ENCODE data around the gene HSFX2. TPM values are rescaled to one million over a fixed set of nuclear protein-coding genes. Genes with fewer than 3 reads are reported as not detected.

Gene HSFX2
- total RNA-seq, 4 donors from 2014 or later = not detected

GRCh38 chrX:149570668-149571067 is 24.4 kb downstream of the HSFX2 start:
- no peak for TF ChIP-seq POLR2AphosphoS5 (IDR thresholded peaks at IDR 0.05)
- TF ChIP-seq EP300 (IDR thresholded peaks at IDR 0.05; ENCODE audit: low read depth) = no peak
- TF ChIP-seq POLR2A (IDR thresholded peaks at IDR 0.05) = no peak
- TF ChIP-seq CTCF (IDR thresholded peaks at IDR 0.05) = no peak
- H3K9me3 ChIP-seq = no peaks in the 10 kb centered on the region
- no peak overlapping the region for H3K27ac ChIP-seq
- no peaks in the 10 kb centered on the region for H3K36me3 ChIP-seq
- DNase-seq = no peak
- WGBS, 2 donors (ENCODE audit: low coverage in 1 of 2) = 65 to 69% methylated on average over 5 to 6 of the region's 6 CpGs
- no peak overlapping the region for H3K4me3 ChIP-seq
- no peaks in the 10 kb centered on the region for H3K27me3 ChIP-seq
- intact Hi-C loops (cut with DNase I; ENCODE audit: low total_unique reads) (no loop called here), in situ Hi-C loops (cut with MboI; ENCODE audit: low pct_ligation_motif_present in 1 of 4, low pct_unique_long_range_greater_than_20kb in 1 of 4, low sequenced_read_pairs in 3 of 4) (no loop called here)
- no peaks in the 10 kb centered on the region for H3K4me1 ChIP-seq

- no peaks in the 10 kb centered on the region for H3K9me3 ChIP-seq
- intact Hi-C loops (cut with DNase I; ENCODE audit: low total_unique reads) (no loop called here), in situ Hi-C loops (cut with MboI; ENCODE audit: low pct_ligation_motif_present in 1 of 4, low pct_unique_long_range_greater_than_20kb in 1 of 4, low sequenced_read_pairs in 3 of 4) (no loop called here)
- no peaks in the 10 kb centered on the region for H3K4me1 ChIP-seq
- H3K4me3 ChIP-seq = no peak overlapping the region
- TF ChIP-seq CTCF (IDR thresholded peaks at IDR 0.05) = no peak
- no peak for TF ChIP-seq POLR2A (IDR thresholded peaks at IDR 0.05)
- no peak for TF ChIP-seq EP300 (IDR thresholded peaks at IDR 0.05; ENCODE audit: low read depth)
- TF ChIP-seq POLR2AphosphoS5 (IDR thresholded peaks at IDR 0.05) = no peak
- no peak overlapping the region for H3K27ac ChIP-seq
- no peaks in the 10 kb centered on the region for H3K36me3 ChIP-seq
- WGBS, 2 donors (ENCODE audit: low coverage in 1 of 2) = 48% methylated on average over 2 of the region's 2 CpGs; no CpG with 5 or more reads in 1 of the 2 donors
- no peak for DNase-seq
- no peaks in the 10 kb centered on the region for H3K27me3 ChIP-seq
Measured at GRCh38 chrX:149569770-149570169, 25.3 kb downstream of the HSFX2 start.

GRCh38 chrX:149568701-149569296 is 26.3 kb downstream of the HSFX2 start:
- in situ Hi-C loops (cut with MboI; ENCODE audit: low pct_ligation_motif_present in 1 of 4, low pct_unique_long_range_greater_than_20kb in 1 of 4, low sequenced_read_pairs in 3 of 4) (no loop called here), intact Hi-C loops (cut with DNase I; ENCODE audit: low total_unique reads) (no loop called here)
- no peak overlapping the region for H3K4me3 ChIP-seq
- no peak for DNase-seq
- no peak overlapping the region for H3K27ac ChIP-seq
- no peaks in the 10 kb centered on the region for H3K36me3 ChIP-seq
- no peaks in the 10 kb centered on the region for H3K9me3 ChIP-seq
- no peaks in the 10 kb centered on the region for H3K27me3 ChIP-seq
- TF ChIP-seq EP300 (IDR thresholded peaks at IDR 0.05; ENCODE audit: low read depth) (no peak), POLR2A (IDR thresholded peaks at IDR 0.05) (no peak), CTCF (IDR thresholded peaks at IDR 0.05) (no peak), POLR2AphosphoS5 (IDR thresholded peaks at IDR 0.05) (no peak)
- 70 to 80% methylated on average over 1 to 5 of the region's 5 CpGs for WGBS, 2 donors (ENCODE audit: low coverage in 1 of 2)
- no peaks in the 10 kb centered on the region for H3K4me1 ChIP-seq

GRCh38 chrX:149567621-149568417 is 27.3 kb downstream of the HSFX2 start:
- Histone ChIP-seq H3K4me1 (no peaks in the 10 kb centered on the region), H3K4me3 (no peak overlapping the region), H3K9me3 (no peaks in the 10 kb centered on the region), H3K27ac (no peak overlapping the region), H3K36me3 (no peaks in the 10 kb centered on the region), H3K27me3 (no peaks in the 10 kb centered on the region)
- no peak for TF ChIP-seq POLR2A (IDR thresholded peaks at IDR 0.05)
- TF ChIP-seq CTCF (IDR thresholded peaks at IDR 0.05) = no peak
- TF ChIP-seq EP300 (IDR thresholded peaks at IDR 0.05; ENCODE audit: low read depth) = no peak
- no peak for TF ChIP-seq POLR2AphosphoS5 (IDR thresholded peaks at IDR 0.05)
- in situ Hi-C loops (cut with MboI; ENCODE audit: low pct_ligation_motif_present in 1 of 4, low pct_unique_long_range_greater_than_20kb in 1 of 4, low sequenced_read_pairs in 3 of 4) = no loop called here
- intact Hi-C loops (cut with DNase I; ENCODE audit: low total_unique reads) = no loop called here
- WGBS, 2 donors (ENCODE audit: low coverage in 1 of 2) = 72% methylated on average over 7 of the region's 7 CpGs; no CpG with 5 or more reads in 1 of the 2 donors
- no peak for DNase-seq

Data from transverse colon (tissue), 4 donors.